Sigmoid colon (tissue), 4 donors: Measurements from ENCODE around the gene TMPRSS12.

Experiments
- POLR2A ChIP-seq, 2 donors: fragments of 450-650 bp; IDR thresholded peaks; one replicate each; pipeline ENCODE4 v1.6.1; 2016; ENCODE audit warnings: antibody characterized with exemption in 2 of 2, mild to moderate bottlenecking in 2 of 2, moderate library complexity in 2 of 2
- POLR2AphosphoS5 ChIP-seq, 4 donors: sonication (generic); formaldehyde crosslinking; IDR thresholded peaks; one replicate each; pipeline ENCODE4 v1.6.1; 2017; ENCODE audit warnings: antibody characterized with exemption in 4 of 4
- TF ChIP-seq, protein P1 (sequence below), 4 experiments: fragments of 450-650 bp in 3 of 4; fragments of 200-600 bp in 1 of 4; IDR thresholded peaks; one replicate each; pipeline ENCODE4 v1.5.1; 2016 to 2019; ENCODE audit warnings: antibody characterized with exemption in 4 of 4, mild to moderate bottlenecking in 3 of 4, moderate library complexity in 2 of 4

- TF ChIP-seq, protein P1, sequence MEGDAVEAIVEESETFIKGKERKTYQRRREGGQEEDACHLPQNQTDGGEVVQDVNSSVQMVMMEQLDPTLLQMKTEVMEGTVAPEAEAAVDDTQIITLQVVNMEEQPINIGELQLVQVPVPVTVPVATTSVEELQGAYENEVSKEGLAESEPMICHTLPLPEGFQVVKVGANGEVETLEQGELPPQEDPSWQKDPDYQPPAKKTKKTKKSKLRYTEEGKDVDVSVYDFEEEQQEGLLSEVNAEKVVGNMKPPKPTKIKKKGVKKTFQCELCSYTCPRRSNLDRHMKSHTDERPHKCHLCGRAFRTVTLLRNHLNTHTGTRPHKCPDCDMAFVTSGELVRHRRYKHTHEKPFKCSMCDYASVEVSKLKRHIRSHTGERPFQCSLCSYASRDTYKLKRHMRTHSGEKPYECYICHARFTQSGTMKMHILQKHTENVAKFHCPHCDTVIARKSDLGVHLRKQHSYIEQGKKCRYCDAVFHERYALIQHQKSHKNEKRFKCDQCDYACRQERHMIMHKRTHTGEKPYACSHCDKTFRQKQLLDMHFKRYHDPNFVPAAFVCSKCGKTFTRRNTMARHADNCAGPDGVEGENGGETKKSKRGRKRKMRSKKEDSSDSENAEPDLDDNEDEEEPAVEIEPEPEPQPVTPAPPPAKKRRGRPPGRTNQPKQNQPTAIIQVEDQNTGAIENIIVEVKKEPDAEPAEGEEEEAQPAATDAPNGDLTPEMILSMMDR (IDR thresholded peaks at IDR 0.05): no peak
- TF ChIP-seq POLR2AphosphoS5 (IDR thresholded peaks at IDR 0.05): no peak
- no peak for TF ChIP-seq POLR2A (IDR thresholded peaks at IDR 0.05)
Measured at GRCh38 chr12:50840809-50841487, 1.8 kb upstream of the TMPRSS12 start.
